ENCODE results near the gene RABGEF1. TPM values are rescaled to one million over a fixed set of nuclear protein-coding genes. Genes with fewer than 3 reads are reported as not detected.
"Not testable (repeated sequence)": the region's sequence is repeated elsewhere in the genome, so short reads cannot be mapped to it uniquely, and the experiment has no call there.

Gene RABGEF1
- total RNA-seq, 1 donor from 2014 or later = 22.9 TPM

DNA sequence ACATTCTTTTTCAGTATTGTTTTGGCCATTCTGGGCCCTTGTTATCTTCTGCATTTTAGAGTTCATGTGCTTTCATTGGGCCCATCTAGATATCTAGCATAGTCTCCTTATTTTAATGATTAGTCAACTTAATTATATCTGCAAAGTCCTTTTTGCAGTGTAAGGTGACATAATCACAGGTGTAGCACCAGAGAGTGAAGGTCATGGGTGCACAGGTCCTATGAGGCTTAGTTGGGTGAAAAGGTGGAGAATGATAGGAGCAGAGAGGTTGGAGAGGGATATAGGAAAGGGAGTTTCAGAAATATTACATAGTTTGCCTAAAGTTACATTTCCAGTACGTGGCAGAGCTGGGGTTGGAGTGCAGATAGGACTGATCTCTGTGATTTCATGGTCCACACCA is 24.4 kb downstream of the RABGEF1 start:
- intact Hi-C loops (cut with micrococcal nuclease) = not testable (repeated sequence)

DNA sequence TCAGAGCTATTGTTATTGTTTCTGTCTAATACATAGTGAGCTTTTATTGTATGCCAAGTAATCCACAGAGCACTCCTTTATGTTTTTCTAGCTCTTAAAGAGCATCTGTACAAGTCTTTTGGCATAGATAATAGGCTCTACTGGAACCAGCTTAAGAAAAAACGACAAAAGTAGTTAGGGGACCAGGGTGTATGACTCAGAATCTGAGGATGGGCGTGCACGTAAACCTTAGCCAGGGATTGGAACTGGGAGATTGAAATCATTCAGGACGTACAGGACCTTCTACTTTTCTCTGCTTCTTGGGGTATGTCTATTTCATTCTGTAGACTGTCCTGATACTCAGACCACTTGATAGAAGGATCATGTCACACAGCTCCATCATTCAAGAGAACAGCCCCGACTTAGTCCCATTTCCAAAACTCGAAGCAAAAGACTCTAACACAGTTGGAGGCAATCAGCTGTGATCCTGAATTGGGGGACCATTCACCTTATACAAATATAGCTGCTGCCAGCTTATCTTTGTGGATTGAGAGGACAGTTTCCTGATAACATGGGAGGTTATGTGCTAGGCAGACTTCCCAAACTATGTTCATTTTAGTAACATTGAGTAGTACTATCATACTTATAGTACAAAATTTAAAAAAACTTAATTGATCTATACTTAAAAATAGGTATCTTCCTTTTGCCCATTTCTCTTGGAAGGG is 24.9 kb downstream of the RABGEF1 start:
- intact Hi-C loops (cut with micrococcal nuclease) = not testable (repeated sequence)

DNA sequence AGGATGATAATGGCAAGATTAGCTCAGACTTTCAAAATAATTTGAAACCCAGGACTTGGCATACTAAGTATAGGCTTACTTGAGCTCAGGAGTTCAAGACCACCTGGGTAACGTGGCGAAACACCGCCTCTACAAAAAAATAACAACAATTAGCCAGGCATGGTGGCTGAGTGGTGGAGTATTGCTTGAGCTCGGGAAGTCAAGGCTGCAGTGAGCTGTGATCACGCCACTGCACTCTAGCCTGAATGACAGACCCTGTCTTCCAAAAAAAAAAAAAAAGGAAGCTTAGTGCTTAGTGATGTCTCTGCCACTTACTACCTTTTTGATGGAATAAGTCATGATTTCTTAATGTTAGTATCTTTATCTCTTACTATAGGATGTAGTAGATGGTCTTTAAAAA is 25.5 kb downstream of the RABGEF1 start:
- intact Hi-C loops (cut with micrococcal nuclease) = no loop called here

DNA sequence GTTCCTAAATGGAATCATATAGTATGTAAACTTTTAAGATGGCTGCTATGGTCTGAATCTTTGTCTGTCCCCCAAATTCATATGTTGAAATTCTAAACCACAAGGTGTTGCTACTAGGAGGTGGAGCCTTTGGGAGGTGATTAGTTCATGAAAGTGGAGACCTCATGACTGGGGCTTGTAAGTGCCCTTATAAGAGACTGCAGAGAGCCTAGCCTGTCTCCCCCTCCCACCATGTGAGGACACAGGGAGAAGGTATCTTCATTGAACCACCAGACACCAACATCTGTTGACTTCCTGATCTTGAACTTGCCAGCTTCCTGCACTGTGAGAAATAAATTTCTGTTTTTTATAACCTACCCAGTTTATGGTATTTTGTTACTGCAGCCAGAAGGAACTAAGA is 27.0 kb downstream of the RABGEF1 start:
- intact Hi-C loops (cut with micrococcal nuclease) = not testable (repeated sequence)

DNA sequence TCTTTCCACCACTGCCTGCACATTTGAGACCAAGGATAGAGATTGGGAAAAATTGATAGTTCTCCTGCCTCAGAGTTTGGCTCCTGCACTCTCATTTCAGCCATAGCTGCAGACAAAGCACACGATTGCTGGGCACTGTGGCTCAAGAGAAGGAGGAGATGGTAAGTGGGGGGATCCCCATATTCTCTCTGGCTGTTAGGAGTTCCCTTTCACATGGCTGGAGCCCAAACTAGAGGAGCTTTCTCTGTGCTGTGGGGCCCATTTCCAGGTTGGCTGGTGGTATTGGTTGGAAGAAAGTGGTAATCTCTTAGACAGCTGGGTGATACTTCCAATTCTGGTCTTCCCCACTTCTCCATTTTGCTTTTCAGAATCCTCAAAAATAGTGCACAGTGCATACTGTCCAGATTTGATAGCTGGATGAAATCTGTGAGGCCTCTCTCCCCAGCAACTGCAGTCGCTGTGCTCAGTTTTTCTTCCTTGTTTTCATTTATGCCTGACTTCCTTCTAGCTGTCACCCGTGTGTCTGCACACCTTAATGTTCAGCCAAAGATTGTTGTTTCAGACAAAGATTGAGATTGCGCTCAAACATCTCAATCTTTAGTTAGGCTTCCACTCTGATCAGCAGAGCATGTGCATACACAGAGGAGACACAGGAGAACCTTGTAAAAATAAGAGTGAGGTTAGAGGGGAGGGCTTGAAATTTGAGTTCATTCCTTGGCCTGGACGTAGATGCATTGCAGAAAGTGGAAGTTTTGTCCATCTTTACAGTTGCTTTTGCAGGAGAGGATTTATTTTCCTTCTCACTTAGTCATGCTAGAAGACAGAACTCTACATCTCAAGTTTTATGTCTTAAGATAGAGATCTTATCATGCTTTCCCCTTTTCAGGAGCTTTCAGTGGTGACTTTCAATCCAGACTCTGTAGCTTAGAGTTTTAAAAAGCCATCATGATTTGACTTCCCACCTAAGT is 28.6 kb downstream of the RABGEF1 start:
- intact Hi-C loops (cut with micrococcal nuclease) = no loop called here

DNA sequence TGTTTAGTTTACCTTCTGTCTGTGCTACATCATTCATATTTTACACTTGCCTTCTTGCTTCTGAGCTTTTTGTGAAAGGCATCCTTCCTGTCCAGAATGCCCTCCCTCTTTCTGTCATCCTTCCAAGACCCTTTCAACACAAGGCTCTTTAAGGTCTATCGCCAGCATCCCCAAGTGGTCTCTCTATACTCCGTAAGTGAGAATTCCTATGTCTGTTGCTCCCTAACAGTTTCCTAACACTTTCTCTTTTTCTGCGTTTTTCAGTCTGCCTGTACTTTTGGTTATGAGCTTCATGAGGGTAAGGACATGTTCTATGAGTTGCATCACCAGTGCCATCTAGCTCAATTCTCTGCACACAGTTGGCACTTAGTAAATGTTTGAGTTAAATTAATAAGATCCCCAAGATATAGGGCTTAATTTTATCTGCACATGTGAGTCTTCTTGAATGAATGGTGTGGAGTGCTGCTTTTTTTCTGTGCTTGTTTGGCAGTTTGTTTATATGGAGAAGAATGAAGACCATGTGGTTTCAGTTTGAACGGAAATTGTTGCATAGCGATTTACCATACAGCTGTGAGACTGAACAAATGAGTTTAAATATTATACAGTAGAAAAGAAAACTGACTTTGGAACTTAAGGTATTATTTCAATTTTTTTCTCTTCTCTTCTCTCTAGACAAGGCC is 29.4 kb downstream of the RABGEF1 start:
- intact Hi-C loops (cut with micrococcal nuclease) = no loop called here

DNA sequence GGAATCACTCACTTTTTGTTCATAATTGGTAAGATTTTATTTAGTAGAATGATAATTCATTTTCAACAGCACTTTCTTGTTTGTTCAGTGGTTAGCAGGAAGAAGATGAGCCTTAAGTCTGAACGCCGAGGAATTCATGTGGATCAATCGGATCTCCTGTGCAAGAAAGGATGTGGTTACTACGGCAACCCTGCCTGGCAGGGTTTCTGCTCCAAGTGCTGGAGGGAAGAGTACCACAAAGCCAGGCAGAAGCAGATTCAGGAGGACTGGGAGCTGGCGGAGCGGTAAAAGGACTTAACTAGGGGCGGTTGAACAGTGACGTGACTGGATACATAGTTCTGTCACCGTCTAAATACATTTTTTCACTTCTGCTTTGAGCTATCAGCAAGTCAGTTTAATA is 31.3 kb downstream of the RABGEF1 start:
- intact Hi-C loops (cut with micrococcal nuclease) = no loop called here

DNA sequence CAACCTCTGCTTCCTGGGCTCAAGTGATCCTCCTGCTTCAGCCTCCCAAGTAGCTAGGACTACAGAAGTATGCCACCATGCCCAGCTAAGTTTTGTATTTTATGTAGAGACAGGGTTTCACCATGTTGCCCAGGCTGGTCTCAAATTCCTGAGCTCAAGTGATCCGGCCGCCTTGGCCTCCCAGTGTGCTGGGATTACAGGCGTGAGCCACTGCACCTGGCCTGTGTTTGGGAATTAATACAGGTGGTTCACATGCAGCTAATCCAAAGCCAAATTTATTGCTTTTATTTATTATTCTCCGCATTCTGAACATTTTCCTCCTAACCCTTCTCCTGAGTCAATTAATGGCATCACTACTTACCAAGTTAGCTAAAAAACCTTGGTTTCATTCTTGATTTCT is 33.2 kb downstream of the RABGEF1 start:
- intact Hi-C loops (cut with micrococcal nuclease) = not testable (repeated sequence)

DNA sequence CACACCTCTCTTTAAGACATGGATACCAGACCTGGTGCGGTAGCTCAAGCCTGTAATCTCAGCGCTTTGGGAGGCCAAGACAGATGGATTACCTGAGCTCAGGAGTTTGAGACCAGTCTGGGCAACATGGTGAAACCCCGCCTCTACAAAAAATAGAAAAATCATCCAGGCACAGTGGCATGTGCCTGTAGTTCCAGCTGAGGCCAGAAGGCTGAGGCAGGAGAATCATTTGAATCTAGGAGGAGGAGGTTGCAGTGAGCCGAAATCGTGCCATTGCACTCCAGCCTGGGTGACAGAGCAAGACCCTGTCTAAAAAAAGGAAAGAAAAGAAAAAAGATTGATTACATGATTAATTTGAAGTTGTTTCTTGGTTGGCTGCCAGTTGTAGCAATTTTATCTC is 35.9 kb downstream of the RABGEF1 start:
- intact Hi-C loops (cut with micrococcal nuclease) = not testable (repeated sequence)

DNA sequence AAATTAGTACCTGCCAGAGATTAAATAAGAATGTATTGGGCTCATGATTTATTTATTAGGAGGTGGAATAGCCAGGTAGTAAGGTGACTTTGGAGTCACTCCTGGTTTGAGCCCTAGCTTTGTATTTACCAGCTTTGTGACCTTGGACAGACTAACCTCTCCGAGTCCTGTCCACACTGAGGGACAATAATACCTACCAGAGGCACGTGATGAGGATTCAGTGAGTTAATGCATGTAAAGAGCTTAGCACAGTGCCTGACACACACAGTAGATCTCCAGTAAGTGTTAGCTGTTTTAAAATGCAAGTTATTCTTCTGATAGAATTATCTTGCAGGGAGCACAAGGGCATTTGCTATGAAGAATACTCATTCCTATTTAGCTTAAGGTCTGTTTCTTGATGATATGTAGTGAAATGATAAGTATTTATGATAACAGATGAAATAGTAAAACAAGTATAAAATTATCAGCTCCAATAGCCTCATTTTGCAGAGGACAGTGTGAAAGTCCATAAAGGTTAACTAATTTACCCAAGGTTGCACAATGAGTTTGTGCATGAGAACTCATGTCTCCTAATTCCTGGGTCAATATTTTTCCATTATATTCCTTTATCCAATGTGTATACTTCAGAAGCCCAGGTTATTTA is 36.4 kb downstream of the RABGEF1 start:
- intact Hi-C loops (cut with micrococcal nuclease) = no loop called here

DNA sequence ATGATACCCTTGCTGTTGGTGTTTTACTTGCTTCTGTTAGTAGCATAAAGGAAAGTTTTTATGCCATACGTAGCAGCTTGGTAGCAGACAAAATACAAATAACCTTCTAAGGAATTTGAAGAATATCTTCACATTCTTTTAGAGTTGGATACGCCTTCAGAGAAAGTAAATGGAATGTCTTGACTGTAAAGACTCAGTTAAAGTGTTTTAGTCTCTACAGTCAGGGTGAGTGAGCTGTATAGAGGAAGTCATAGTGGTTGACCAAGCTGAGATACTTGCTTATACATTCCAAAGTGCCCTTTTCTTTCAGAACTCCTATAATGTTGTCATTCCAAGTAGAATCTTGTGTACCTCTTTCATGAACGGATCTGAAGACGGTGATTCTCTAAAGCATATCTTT is 37.7 kb downstream of the RABGEF1 start:
- intact Hi-C loops (cut with micrococcal nuclease) = no loop called here

DNA sequence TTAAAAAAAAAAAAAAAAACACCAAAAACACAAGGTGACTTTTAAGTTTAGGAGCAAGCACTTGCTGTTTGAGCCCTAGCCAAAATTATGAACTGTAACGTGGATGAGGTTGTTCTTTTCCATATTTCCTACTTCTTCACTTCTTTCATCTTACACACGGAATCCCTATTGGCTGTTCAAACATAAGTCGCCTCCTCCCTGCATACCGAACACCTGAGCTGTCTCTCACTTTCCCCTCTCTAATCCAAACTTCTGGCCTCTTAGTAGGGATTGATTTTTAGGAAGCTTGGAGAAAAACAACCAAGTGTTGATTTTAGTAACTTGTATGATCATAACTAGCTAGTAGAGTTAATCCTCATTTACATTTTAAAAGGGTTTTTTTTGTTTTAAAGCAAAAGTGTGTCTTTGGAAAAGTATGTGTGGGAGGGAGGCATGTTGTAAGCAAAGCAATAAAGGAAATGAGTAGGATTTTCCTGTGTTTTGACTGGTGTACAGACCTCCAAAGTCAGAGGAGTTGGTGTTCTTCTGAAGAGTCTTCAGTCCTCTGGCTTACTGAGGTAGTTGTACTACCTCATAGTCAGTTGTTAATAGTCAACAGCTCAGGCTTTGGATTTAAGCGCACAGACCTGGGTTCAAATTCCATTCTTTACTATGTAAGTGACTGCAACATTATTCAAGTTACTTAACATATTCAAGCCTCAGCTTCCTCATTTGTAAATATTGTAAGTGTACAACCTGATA is 39.3 kb downstream of the RABGEF1 start:
- intact Hi-C loops (cut with micrococcal nuclease) = no loop called here

DNA sequence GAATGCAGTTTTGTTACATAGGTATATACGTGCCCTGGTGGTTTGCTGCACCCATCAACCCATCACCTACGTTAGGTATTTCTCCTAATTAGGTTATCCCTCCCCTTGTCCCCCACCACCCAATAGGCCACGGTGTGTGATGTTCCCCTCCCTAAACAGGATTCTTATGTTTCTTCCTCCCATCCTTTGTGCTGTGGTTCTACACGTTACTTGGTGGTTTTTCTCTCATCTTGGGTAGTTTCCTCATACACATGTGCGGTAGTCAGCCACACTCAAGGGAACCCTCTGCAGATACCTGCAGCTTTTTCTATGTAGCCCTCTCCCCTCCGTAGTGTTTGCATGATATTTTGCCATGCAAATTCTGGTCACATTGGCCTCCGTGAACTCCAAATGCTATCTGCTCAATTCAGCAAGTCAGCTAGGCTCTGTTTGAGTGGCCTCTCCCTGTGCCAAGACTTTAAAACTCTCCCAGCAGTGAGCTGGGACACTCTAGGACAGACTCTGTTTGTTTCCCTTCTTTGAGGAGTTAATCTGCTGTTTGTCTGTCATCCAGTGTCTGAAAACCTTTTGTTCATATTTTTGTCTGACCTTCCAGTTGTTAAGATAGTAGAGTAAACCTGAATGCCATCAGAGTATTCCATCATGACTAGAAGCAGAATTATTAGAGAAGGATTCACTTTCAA is 41.0 kb downstream of the RABGEF1 start:
- intact Hi-C loops (cut with micrococcal nuclease) = no loop called here

DNA sequence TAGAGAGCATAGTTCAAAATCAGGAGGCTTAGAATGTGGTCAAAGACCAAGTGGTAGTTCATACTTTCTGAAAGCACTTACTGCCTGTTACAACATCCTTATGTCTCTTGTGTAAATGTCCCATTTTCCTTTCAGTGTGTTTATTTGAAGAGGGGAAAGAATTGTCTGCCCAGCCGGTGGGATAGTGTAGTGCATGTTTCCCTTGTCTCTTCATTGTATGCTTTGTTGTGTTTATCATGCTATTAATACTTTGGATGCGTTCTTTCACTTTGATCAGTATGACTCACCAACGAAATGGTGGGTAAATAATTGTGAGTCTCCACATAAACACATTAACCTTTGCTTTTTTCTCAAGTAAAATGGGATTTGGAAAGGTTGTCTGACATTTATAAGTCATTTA is 42.3 kb downstream of the RABGEF1 start:
- intact Hi-C loops (cut with micrococcal nuclease) = not testable (repeated sequence)

DNA sequence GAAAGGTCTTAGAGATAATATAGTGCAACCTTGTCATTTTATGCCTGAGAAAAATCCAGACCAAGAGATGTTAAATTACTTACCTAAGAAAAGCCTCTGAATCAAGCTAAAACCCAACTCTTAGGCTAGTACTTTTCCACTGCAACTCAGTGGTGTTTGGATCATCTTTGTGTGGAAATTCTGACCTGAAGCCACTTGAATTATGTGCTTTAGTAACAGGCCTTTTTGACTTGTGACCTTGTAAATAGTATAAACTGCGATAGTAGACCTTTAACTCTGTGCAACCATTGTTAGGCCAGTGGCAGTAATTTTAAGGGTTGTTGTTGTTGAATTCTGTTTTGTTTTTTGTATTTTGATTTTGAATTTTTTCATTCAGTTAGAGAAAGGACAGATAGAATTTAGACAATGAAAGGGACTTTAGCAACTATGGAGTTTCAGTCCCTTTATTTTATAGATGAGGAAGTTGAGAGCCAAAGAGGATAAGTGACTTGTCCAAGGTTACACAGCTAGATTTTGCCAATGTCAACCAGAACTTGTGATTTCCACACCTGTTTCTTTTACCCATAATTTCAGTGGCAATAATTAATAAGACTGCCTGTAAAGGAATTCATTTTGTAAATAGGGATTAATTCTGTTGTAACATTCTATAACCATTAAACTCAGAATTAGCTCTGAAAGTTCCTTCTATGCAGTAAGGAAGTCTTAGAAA is 43.5 kb downstream of the RABGEF1 start:
- intact Hi-C loops (cut with micrococcal nuclease) = not testable (repeated sequence)

DNA sequence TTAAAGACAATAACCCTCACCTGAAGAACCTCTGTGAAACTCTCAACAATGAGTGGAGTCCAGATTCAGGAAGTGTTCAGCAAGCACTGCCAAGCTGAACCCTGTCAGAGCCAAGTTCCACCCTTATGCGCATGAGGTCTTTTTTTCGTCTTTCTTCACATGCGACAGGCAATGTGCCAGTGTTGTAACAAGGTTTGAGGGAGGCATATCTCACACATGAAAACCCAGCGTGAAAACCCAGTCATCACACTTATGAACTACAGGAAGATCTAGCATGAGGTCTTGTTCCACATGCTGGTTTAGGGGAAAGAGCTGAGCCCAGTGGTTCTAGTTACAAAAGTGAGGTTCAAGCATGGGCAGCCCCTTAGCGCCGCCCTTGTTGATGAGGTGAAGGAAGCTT is 49.7 kb downstream of the RABGEF1 start:
- intact Hi-C loops (cut with micrococcal nuclease) = no loop called here

DNA sequence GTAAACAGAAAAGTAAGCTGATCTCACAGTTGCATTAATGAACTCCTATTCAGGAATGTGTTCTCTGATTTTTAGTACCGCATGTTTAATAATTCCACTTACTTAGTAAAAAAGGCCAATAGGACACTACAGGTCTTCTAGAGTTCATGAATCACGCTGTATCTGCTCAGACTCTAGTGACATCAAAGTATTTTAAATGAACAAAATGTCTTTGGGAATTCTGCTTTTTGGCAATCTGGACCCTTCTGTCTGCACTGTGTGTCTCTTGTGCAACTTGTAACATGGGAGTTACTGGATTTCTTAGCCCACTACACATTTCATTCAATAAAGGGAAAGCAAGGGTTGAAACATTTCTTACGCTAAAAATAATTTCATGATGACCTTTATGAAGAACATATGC is 50.2 kb downstream of the RABGEF1 start:
- intact Hi-C loops (cut with micrococcal nuclease) = no loop called here

DNA sequence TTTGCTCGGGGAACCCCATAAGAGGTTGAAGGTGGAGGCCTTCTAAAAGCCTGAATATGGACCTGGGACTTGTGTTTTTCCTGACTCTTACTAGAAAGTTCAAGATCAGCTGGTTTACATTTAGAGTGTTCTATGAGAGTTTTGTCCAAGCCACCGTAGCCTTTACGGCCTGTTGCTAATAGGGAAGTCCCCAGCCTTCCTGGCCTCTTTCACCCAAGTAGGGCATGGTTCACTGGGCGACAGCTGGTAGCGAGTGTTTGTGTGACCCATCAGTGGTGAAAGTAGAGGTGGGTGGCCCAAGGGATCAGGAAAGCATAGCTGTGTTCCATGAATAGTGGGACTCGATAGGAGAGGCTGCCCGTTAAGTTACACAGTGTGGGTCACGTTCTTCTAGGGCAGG is 60.1 kb downstream of the RABGEF1 start:
- intact Hi-C loops (cut with micrococcal nuclease) = no loop called here

DNA sequence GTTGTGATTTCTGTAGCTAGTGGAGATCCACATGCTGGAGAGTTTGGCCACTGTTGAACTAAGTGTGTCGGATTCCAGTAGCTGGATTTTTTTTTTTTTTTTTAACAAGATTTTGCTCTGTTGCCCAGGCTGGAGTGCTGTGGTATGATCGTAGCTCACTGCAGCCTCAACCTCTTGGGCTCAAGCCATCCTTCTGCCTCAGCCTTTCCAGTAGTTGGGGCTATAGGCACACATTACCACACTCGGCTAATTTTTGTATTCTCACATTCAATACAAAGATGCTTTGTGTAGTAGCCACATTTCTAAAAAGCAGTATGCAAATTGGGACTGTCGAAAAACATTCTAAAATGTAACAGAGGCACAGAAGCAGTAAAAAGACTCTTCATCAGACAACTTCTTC is 63.5 kb downstream of the RABGEF1 start:
- intact Hi-C loops (cut with micrococcal nuclease) = no loop called here

DNA sequence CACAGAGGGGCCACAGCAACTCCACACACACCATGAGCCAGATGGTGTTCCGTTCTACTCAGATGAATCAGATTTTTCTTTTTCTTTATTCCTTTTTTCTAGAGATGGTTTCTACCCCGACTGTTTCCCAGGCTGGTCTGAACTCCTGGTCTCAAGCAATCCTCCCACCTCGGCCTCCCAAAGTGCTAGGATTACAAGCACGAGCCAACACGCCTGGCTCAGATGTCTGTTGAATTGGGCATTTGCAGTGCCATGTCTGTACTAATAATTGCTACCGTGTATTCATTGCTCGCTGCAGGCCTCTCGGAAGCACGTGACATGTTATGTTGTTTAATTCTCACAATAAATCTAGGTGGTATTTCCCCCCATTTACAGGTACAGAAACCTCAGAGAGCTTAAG is 67.2 kb downstream of the RABGEF1 start:
- intact Hi-C loops (cut with micrococcal nuclease) = no loop called here

Data from T-helper 1 cell treated with Interleukin-12 subunit alpha and Interleukin-12 subunit beta and Interleukin-4 antibody, amounts not matched to agents 30 ng/mL and 1 ng/mL, for 36 hours (primary cell).